Measurements from ENCODE around the gene MYO1H. TPM values are rescaled to one million over a fixed set of nuclear protein-coding genes. Genes with fewer than 3 reads are reported as not detected.

The MYO1H gene
- total and polyA plus RNA-seq, 4 experiments from 2014 or later: not detected

DNA sequence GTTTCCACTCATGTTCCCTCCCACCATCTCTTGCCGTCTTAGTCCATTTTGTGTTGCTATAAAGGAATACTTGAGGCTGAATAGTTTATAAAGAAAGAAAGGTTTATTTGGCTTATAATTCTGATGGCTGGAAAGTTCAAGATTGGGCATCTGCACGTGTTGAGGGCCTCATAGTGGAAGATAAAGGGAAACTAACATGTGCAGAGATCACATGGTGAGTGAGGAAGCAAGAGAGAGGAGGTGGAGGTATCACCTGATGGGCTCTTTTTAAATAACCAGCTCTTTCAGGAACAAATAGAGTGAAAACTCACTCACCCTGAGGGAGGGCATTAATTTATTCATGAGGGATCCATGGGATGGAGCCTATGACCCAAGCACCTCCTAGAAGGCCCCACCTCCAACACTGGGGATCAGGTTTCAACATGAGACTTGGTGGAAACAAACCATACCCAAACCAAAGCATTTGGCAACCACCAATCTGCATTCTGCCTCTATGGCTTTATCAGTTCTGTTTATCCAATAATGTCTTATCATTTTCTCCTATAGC is 29.5 kb downstream of the MYO1H start:
- no peaks in the 10 kb centered on the region for H3K9me3 Mint-ChIP-seq
- Histone ChIP-seq H3K4me3 (ENCODE audit: low read length in 2 of 2) (no peak overlapping the region), H3K9me3 (ENCODE audit: control insufficient read depth in 1 of 2, low read length in 2 of 2) (no peaks in the 10 kb centered on the region), H3K27me3 (ENCODE audit: insufficient read depth, low read length) (no peaks in the 10 kb centered on the region), H3K27ac (ENCODE audit: low read depth, low read length) (no peak overlapping the region), H3K4me1 (ENCODE audit: insufficient read depth, low read length) (no peaks in the 10 kb centered on the region), H3K36me3 (ENCODE audit: insufficient read depth, low read length) (no peaks in the 10 kb centered on the region)
- H3K27me3 Mint-ChIP-seq: peaks cover 14 to 25% of the 10 kb centered on the region in 2 donors
- H3K36me3 Mint-ChIP-seq: no peaks in the 10 kb centered on the region
- POLR2A ChIA-PET (ENCODE audit: partially characterized antibody): no interaction called here
- H3K27ac Mint-ChIP-seq: no peak overlapping the region
- intact Hi-C loops (cut with micrococcal nuclease): no loop called here
- H3K4me3 Mint-ChIP-seq: no peak overlapping the region
- CTCF ChIA-PET (ENCODE audit: partially characterized antibody): no interaction called here
- DNase-seq: no peak
- H3K4me1 Mint-ChIP-seq: no peaks in the 10 kb centered on the region

DNA sequence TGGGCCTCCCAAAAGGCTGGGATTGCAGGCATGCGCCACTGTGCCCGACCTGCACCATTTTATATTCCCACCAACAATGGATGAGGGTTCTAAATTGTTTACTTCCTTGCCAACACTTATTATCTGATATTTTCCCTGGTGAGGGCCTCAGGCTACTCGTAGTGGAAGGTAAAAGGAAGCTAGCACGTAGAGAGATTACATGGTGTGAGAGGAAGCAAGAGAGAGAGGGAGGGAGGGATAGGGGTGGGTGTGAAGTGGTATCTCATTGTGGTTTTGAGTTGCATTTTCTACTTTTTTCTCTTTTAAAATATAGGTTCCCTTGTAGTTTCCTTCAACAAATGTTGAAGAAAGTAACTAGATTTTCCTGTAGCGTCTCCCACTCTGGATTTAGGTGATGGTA is 30.9 kb downstream of the MYO1H start:
- no peaks in the 10 kb centered on the region for H3K4me1 ChIP-seq (ENCODE audit: insufficient read depth, low read length)
- DNase-seq: no peak
- intact Hi-C loops (cut with micrococcal nuclease): no loop called here
- H3K4me3 Mint-ChIP-seq: no peak overlapping the region
- H3K27me3 ChIP-seq (ENCODE audit: insufficient read depth, low read length): no peaks in the 10 kb centered on the region
- no peak overlapping the region for H3K4me3 ChIP-seq (ENCODE audit: low read length in 2 of 2)
- H3K4me1 Mint-ChIP-seq: no peaks in the 10 kb centered on the region
- ChIA-PET POLR2A (ENCODE audit: partially characterized antibody) (no interaction called here), CTCF (ENCODE audit: partially characterized antibody) (interaction anchor here (1.0 kb wide), 1 partner anchor 11 kb away, joined by 3 read pairs; no protein-coding TSS in a partner anchor)
- no peaks in the 10 kb centered on the region for H3K36me3 Mint-ChIP-seq
- H3K9me3 Mint-ChIP-seq: peaks cover 0 to 5% (median 0%) of the 10 kb centered on the region in 8 donors
- H3K36me3 ChIP-seq (ENCODE audit: insufficient read depth, low read length): no peaks in the 10 kb centered on the region
- no peak overlapping the region for H3K27ac Mint-ChIP-seq
- H3K27me3 Mint-ChIP-seq: peaks cover 21 to 28% of the 10 kb centered on the region in 2 donors
- no peaks in the 10 kb centered on the region for H3K9me3 ChIP-seq (ENCODE audit: control insufficient read depth in 1 of 2, low read length in 2 of 2)
- no peak overlapping the region for H3K27ac ChIP-seq (ENCODE audit: low read depth, low read length)

DNA sequence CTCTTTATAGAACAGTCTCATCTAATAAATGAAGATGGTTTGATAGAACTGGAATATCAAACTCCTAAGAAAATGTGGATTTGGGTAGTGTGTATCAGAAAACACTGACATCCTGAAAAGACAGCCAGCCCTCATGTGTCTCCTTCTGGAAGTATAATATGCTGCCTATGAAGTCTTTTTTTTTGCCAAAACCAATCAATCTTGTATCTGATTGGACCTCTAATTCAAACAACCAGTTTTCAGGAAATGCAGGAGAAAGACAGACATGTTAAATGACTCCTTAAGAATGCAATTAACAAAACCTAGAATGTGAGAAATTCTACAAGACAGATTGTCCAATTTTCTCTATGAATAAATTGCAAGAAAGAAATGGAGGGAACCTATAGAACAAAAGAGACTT is 34.3 kb downstream of the MYO1H start:
- peaks cover 0 to 5% (median 0%) of the 10 kb centered on the region in 8 donors for H3K9me3 Mint-ChIP-seq
- no peaks in the 10 kb centered on the region for H3K9me3 ChIP-seq (ENCODE audit: control insufficient read depth in 1 of 2, low read length in 2 of 2)
- DNase-seq: no peak
- intact Hi-C loops (cut with micrococcal nuclease): no loop called here
- H3K27ac Mint-ChIP-seq: no peak overlapping the region
- no peak overlapping the region for H3K4me3 Mint-ChIP-seq
- no peaks in the 10 kb centered on the region for H3K27me3 ChIP-seq (ENCODE audit: insufficient read depth, low read length)
- no peaks in the 10 kb centered on the region for H3K4me1 ChIP-seq (ENCODE audit: insufficient read depth, low read length)
- ChIA-PET CTCF (ENCODE audit: partially characterized antibody) (interaction anchor here (2.1 kb wide), 1 partner anchor 12 kb away, joined by 8 read pairs; no protein-coding TSS in a partner anchor), POLR2A (ENCODE audit: partially characterized antibody) (interaction anchor here (0.6 kb wide), 1 partner anchor 860 kb away, joined by 3 read pairs; no protein-coding TSS in a partner anchor)
- H3K27ac ChIP-seq (ENCODE audit: low read depth, low read length): no peak overlapping the region
- no peaks in the 10 kb centered on the region for H3K36me3 Mint-ChIP-seq
- H3K36me3 ChIP-seq (ENCODE audit: insufficient read depth, low read length): no peaks in the 10 kb centered on the region
- H3K27me3 Mint-ChIP-seq: peaks cover 18 to 20% of the 10 kb centered on the region in 2 donors
- H3K4me1 Mint-ChIP-seq: no peaks in the 10 kb centered on the region
- H3K4me3 ChIP-seq (ENCODE audit: low read length in 2 of 2): no peak overlapping the region

DNA sequence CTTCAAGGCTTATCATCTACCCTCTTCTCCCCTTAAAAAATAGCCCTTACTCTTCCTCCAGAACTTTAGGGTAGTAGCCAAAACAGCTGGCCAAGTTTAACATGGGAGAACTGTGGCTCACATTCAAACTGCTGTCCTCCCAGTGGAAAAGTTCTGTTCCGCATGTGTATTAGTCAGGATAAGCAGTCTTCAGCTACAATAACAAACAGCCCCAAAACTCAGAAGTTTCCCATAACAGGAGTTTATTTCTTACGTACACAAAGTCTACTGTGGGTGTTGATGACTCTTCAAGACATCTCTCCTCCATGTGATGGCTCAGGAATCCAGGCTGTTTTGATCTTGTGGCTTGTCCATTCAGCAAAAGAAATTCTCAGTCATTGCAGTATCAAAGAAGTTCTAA is 35.5 kb downstream of the MYO1H start:
- Mint-ChIP-seq H3K4me1 (no peaks in the 10 kb centered on the region), H3K27ac (no peak overlapping the region), H3K27me3 (peaks cover 20 to 21% of the 10 kb centered on the region in 2 donors), H3K4me3 (no peak overlapping the region), H3K36me3 (no peaks in the 10 kb centered on the region), H3K9me3 (peaks cover 0 to 8% (median 5%) of the 10 kb centered on the region in 8 donors)
- no peaks in the 10 kb centered on the region for H3K9me3 ChIP-seq (ENCODE audit: control insufficient read depth in 1 of 2, low read length in 2 of 2)
- no peaks in the 10 kb centered on the region for H3K4me1 ChIP-seq (ENCODE audit: insufficient read depth, low read length)
- CTCF ChIA-PET (ENCODE audit: partially characterized antibody): interaction anchor here (0.6 to 2.1 kb wide), 2 partner anchors 11 to 271 kb away, joined by 3 to 8 read pairs; no protein-coding TSS in a partner anchor
- no peak overlapping the region for H3K27ac ChIP-seq (ENCODE audit: low read depth, low read length)
- H3K4me3 ChIP-seq (ENCODE audit: low read length in 2 of 2): no peak overlapping the region
- no peak for DNase-seq
- POLR2A ChIA-PET (ENCODE audit: partially characterized antibody): no interaction called here
- H3K27me3 ChIP-seq (ENCODE audit: insufficient read depth, low read length): no peaks in the 10 kb centered on the region
- no peaks in the 10 kb centered on the region for H3K36me3 ChIP-seq (ENCODE audit: insufficient read depth, low read length)
- intact Hi-C loops (cut with micrococcal nuclease): no loop called here

DNA sequence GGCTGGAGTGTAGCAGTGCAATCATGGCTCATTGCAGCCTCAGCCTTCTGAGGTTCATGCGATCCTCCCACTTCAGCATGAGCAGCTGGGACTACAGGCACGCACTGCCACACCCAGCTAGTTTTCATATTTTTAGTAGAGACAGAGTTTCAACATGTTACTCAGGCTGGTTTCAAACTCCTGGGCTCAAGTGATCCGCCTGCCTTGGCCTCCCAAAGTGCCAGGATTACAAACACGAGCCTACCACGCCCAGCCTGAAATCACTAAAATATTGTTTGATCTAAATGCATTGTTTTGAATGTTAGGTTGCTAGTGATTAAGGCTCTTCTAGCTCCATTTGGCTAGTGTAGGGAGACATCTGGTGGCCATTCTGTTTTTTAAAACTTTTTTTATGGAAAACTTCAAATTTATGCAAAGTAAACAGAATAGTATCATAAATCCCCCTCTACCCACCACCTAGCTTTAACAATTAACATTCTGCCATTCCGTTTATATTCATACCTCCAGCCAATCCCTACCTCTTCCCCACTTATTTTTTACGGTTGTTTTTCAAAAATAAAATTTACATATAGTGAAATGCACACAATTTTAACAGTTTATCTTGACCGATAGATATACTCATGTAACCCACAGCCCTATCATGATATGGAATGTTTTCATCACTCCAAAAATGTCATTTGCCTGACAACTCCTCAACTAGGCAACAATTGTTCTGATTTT is 37.8 kb downstream of the MYO1H start:
- no peaks in the 10 kb centered on the region for H3K4me1 ChIP-seq (ENCODE audit: insufficient read depth, low read length)
- no peak overlapping the region for H3K4me3 Mint-ChIP-seq
- DNase-seq: peak in 4 of 5 donors; percentile 14 to 29 (median 28)
- intact Hi-C loops (cut with micrococcal nuclease): loop anchor here (2.0 to 5.0 kb wide), 4 partner anchors 123 to 1468 kb away; partner anchors contain the start of gene DAO
- no peak overlapping the region for H3K4me3 ChIP-seq (ENCODE audit: low read length in 2 of 2)
- no peaks in the 10 kb centered on the region for H3K27me3 ChIP-seq (ENCODE audit: insufficient read depth, low read length)
- no peaks in the 10 kb centered on the region for H3K9me3 ChIP-seq (ENCODE audit: control insufficient read depth in 1 of 2, low read length in 2 of 2)
- POLR2A ChIA-PET (ENCODE audit: partially characterized antibody): no interaction called here
- H3K9me3 Mint-ChIP-seq: peaks cover 0 to 8% (median 7%) of the 10 kb centered on the region in 8 donors
- CTCF ChIA-PET (ENCODE audit: partially characterized antibody): interaction anchor here (0.8 to 1.9 kb wide), 6 partner anchors 9 to 502 kb away, joined by 3 to 10 read pairs (median 6); partner anchors contain the start of gene ALKBH2
- H3K36me3 Mint-ChIP-seq: no peaks in the 10 kb centered on the region
- peaks cover 10 to 18% of the 10 kb centered on the region in 2 donors for H3K27me3 Mint-ChIP-seq
- no peaks in the 10 kb centered on the region for H3K4me1 Mint-ChIP-seq
- no peaks in the 10 kb centered on the region for H3K36me3 ChIP-seq (ENCODE audit: insufficient read depth, low read length)
- no peak overlapping the region for H3K27ac ChIP-seq (ENCODE audit: low read depth, low read length)
- no peak overlapping the region for H3K27ac Mint-ChIP-seq

DNA sequence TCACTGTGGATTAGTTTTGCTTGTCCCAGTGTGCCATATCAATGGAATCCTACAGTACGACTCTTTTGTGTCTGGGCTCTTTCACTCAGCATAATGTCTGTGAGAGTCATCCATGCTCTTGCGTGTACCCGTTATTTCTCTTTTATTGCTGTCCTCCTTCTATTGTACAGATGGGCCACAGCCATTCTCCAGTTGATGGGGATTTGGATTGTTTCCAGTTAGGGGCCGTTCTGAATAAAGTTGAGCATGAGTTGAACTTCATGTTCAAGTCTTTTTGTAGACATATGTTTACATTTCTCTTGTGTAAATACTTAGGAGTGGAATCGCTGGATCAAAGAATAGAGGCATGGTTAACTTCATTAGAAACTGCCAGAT is 38.3 kb downstream of the MYO1H start:
- CTCF ChIA-PET (ENCODE audit: partially characterized antibody): interaction anchor here (1.1 to 1.9 kb wide), 5 partner anchors 9 to 293 kb away, joined by 3 to 10 read pairs (median 3); partner anchors contain the start of gene ALKBH2
- Histone ChIP-seq H3K27me3 (ENCODE audit: insufficient read depth, low read length) (no peaks in the 10 kb centered on the region), H3K36me3 (ENCODE audit: insufficient read depth, low read length) (no peaks in the 10 kb centered on the region), H3K4me1 (ENCODE audit: insufficient read depth, low read length) (no peaks in the 10 kb centered on the region), H3K27ac (ENCODE audit: low read depth, low read length) (no peak overlapping the region), H3K4me3 (ENCODE audit: low read length in 2 of 2) (no peak overlapping the region), H3K9me3 (ENCODE audit: control insufficient read depth in 1 of 2, low read length in 2 of 2) (no peaks in the 10 kb centered on the region)
- Mint-ChIP-seq H3K27ac (no peak overlapping the region), H3K4me3 (no peak overlapping the region), H3K27me3 (peaks cover 13 to 18% of the 10 kb centered on the region in 2 donors), H3K4me1 (no peaks in the 10 kb centered on the region), H3K9me3 (peaks cover 0 to 8% (median 7%) of the 10 kb centered on the region in 8 donors), H3K36me3 (no peaks in the 10 kb centered on the region)
- DNase-seq: no peak
- intact Hi-C loops (cut with micrococcal nuclease): loop anchor here (5.0 kb wide), 3 partner anchors 124 to 1469 kb away; partner anchors contain the start of gene DAO
- POLR2A ChIA-PET (ENCODE audit: partially characterized antibody): no interaction called here

DNA sequence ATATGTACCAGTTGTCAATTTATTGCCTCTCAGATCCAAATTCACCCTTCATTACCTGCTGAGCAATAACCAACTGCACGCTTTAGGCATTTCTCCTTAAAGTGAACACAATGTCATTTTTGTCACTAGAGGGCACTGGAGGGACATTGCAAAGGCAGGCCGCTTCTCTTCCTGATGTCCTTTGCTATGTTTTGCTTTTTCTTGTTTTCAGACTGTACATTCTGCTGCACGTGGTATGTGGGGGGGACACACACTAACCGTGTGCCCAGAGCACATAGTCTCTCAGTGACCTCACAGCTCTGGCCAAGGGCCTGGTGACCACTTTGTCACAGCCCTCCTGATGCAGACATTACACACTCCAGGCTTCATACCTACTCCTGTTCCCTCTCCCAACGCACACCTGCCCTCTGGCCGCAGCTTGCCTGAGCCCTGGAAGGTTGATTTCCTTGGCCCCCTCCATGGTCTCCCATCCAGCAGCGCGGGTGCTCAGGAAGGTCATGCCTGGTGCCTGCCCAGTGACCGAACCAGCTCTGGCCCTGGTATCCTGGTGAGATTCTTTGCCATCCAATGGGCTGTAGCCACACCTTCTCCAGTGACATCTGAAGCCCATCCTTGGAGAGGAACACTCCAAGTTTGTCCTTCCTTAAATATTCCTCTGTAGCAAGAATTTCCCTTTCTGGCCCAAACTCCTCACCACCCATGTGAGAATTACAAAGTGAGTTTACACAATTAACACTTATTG is 39.9 kb downstream of the MYO1H start:
- Mint-ChIP-seq H3K4me3 (peak overlapping the region in 1 of 8 donors; percentile 10), H3K27me3 (peaks cover 18 to 26% of the 10 kb centered on the region in 2 donors), H3K4me1 (no peaks in the 10 kb centered on the region), H3K36me3 (no peaks in the 10 kb centered on the region), H3K9me3 (peaks cover 0 to 8% (median 7%) of the 10 kb centered on the region in 8 donors), H3K27ac (no peak overlapping the region)
- H3K27ac ChIP-seq (ENCODE audit: low read depth, low read length): no peak overlapping the region
- ChIA-PET POLR2A (ENCODE audit: partially characterized antibody) (no interaction called here), CTCF (ENCODE audit: partially characterized antibody) (interaction anchor here (1.3 to 1.8 kb wide), 3 partner anchors 12 to 276 kb away, joined by 3 to 5 read pairs (median 3); no protein-coding TSS in a partner anchor)
- no peaks in the 10 kb centered on the region for H3K4me1 ChIP-seq (ENCODE audit: insufficient read depth, low read length)
- H3K4me3 ChIP-seq (ENCODE audit: low read length in 2 of 2): no peak overlapping the region
- DNase-seq: no peak
- no peaks in the 10 kb centered on the region for H3K9me3 ChIP-seq (ENCODE audit: control insufficient read depth in 1 of 2, low read length in 2 of 2)
- no peaks in the 10 kb centered on the region for H3K27me3 ChIP-seq (ENCODE audit: insufficient read depth, low read length)
- H3K36me3 ChIP-seq (ENCODE audit: insufficient read depth, low read length): no peaks in the 10 kb centered on the region
- intact Hi-C loops (cut with micrococcal nuclease): loop anchor here (5.0 kb wide), 3 partner anchors 125 to 1470 kb away; partner anchors contain the start of gene DAO
